ENCODE results near the gene AMOTL1. TPM values are rescaled to one million over a fixed set of nuclear protein-coding genes. Genes with fewer than 3 reads are reported as not detected.
A peak's percentile ranks its signal among the peaks of the same experiment; 100 is the strongest.

The AMOTL1 gene
- total and polyA plus RNA-seq, 8 donors: 5.0 to 46.3 (median 14.8) TPM

- Histone ChIP-seq H3K27ac (peak overlapping the region in 4 of 5 donors; percentile 54 to 80 (median 68)), H3K4me1 (peaks cover 3 to 30% (median 13%) of the 10 kb centered on the region in 4 donors), H3K9me3 (no peaks in the 10 kb centered on the region), H3K27me3 (no peaks in the 10 kb centered on the region), H3K4me3 (no peak overlapping the region), H3K36me3 (peaks cover 5 to 61% (median 57%) of the 10 kb centered on the region in 4 donors)
- no peak for DNase-seq
- intact Hi-C loops (cut with DNase I; ENCODE audit: low total_unique reads): no loop called here
- no peak for TF ChIP-seq POLR2AphosphoS5 (IDR thresholded peaks at IDR 0.05)
- TF ChIP-seq CTCF (IDR thresholded peaks at IDR 0.05): no peak
- no peak for TF ChIP-seq EP300 (IDR thresholded peaks at IDR 0.05)
- TF ChIP-seq POLR2A (IDR thresholded peaks at IDR 0.05): no peak
- 80 to 92% (median 88%) methylated on average over 8 of the region's 8 CpGs for WGBS, 5 donors
Measured at GRCh38 chr11:94876222-94876621, 108.1 kb downstream of the AMOTL1 start.

- Histone ChIP-seq H3K36me3 (peaks cover 0 to 55% (median 51%) of the 10 kb centered on the region in 4 donors), H3K4me3 (no peak overlapping the region), H3K27ac (peak overlapping the region; percentile 21 to 80 (median 65)), H3K9me3 (no peaks in the 10 kb centered on the region), H3K27me3 (no peaks in the 10 kb centered on the region), H3K4me1 (peaks cover 3 to 33% (median 13%) of the 10 kb centered on the region in 4 donors)
- intact Hi-C loops (cut with DNase I; ENCODE audit: low total_unique reads): no loop called here
- TF ChIP-seq CTCF (IDR thresholded peaks at IDR 0.05) (peak in 1 of 7 experiments; percentile 10), POLR2AphosphoS5 (IDR thresholded peaks at IDR 0.05) (peak in 1 of 3 donors; percentile 39), POLR2A (IDR thresholded peaks at IDR 0.05) (no peak), EP300 (IDR thresholded peaks at IDR 0.05) (no peak)
- DNase-seq: peak in 1 of 2 donors; percentile 93
- 34 to 61% (median 58%) methylated on average over 11 to 12 of the region's 12 CpGs for WGBS, 5 donors
Measured at GRCh38 chr11:94876645-94877442, 108.7 kb downstream of the AMOTL1 start.

- no peaks in the 10 kb centered on the region for H3K27me3 ChIP-seq
- no peak overlapping the region for H3K4me3 ChIP-seq
- peaks cover 0 to 47% (median 43%) of the 10 kb centered on the region in 4 donors for H3K36me3 ChIP-seq
- intact Hi-C loops (cut with DNase I; ENCODE audit: low total_unique reads): no loop called here
- peak overlapping the region in 3 of 5 donors; percentile 48 to 80 (median 70) for H3K27ac ChIP-seq
- peaks cover 3 to 35% (median 13%) of the 10 kb centered on the region in 4 donors for H3K4me1 ChIP-seq
- no peaks in the 10 kb centered on the region for H3K9me3 ChIP-seq
- DNase-seq: no peak
- 80 to 86% (median 83%) methylated on average over 11 of the region's 11 CpGs for WGBS, 5 donors
- TF ChIP-seq POLR2A (IDR thresholded peaks at IDR 0.05) (no peak), EP300 (IDR thresholded peaks at IDR 0.05) (no peak), CTCF (IDR thresholded peaks at IDR 0.05) (no peak), POLR2AphosphoS5 (IDR thresholded peaks at IDR 0.05) (no peak)
Measured at GRCh38 chr11:94877443-94878200, 109.5 kb downstream of the AMOTL1 start.

- peaks cover 0 to 40% (median 35%) of the 10 kb centered on the region in 4 donors for H3K36me3 ChIP-seq
- H3K4me1 ChIP-seq: peaks cover 3 to 35% (median 13%) of the 10 kb centered on the region in 4 donors
- WGBS, 5 donors: 92 to 100% (median 98%) methylated on average over 2 of the region's 2 CpGs
- intact Hi-C loops (cut with DNase I; ENCODE audit: low total_unique reads): no loop called here
- no peaks in the 10 kb centered on the region for H3K9me3 ChIP-seq
- no peak for TF ChIP-seq CTCF (IDR thresholded peaks at IDR 0.05)
- TF ChIP-seq EP300 (IDR thresholded peaks at IDR 0.05): no peak
- TF ChIP-seq POLR2AphosphoS5 (IDR thresholded peaks at IDR 0.05): no peak
- TF ChIP-seq POLR2A (IDR thresholded peaks at IDR 0.05): no peak
- no peak overlapping the region for H3K4me3 ChIP-seq
- no peaks in the 10 kb centered on the region for H3K27me3 ChIP-seq
- DNase-seq: no peak
- no peak overlapping the region for H3K27ac ChIP-seq
Measured at GRCh38 chr11:94879006-94879405, 110.8 kb downstream of the AMOTL1 start.

All from stomach (tissue), 9 donors.